ENCODE data around the gene IVL. TPM values are rescaled to one million over a fixed set of nuclear protein-coding genes. Genes with fewer than 3 reads are reported as not detected.

IVL gene
- not detected in 2 replicates for total RNA-seq (2014; rRNA removed; shearing (Covaris generic))

GRCh38 chr1:152907686-152908601, at the start of gene IVL:
IVL (plus strand) TSS chr1:152908546; CDS start chr1:152909798, 1,252 bp downstream.
- H3K4me3 ChIP-seq (ENCODE audit: insufficient read depth, low read depth, low read length), result no peak within 1 kb of the TSS
- no peaks in the 10 kb centered on the region for H3K36me3 ChIP-seq (replicated peaks; ENCODE audit: control insufficient read depth, insufficient read depth, low read length)
- DNase-seq, result no peak
- no peaks in the 10 kb centered on the region for H3K27me3 ChIP-seq (ENCODE audit: control insufficient read depth, insufficient read depth, low read length)

- no peak for DNase-seq
- no peaks in the 10 kb centered on the region for H3K36me3 ChIP-seq (replicated peaks; ENCODE audit: control insufficient read depth, insufficient read depth, low read length)
- H3K4me3 ChIP-seq (ENCODE audit: insufficient read depth, low read depth, low read length), result no peak within 1 kb of the TSS
- H3K27me3 ChIP-seq (ENCODE audit: control insufficient read depth, insufficient read depth, low read length), result no peaks in the 10 kb centered on the region
These were observed 48.6 kb upstream of the IVL start, which contains the start of gene LCE7A for GRCh38 chr1:152859696-152860095. LCE7A (plus strand) TSS chr1:152859996; CDS start chr1:152860698, 702 bp downstream.

GRCh38 chr1:152860129-152860528, 48.2 kb upstream of the IVL start:
- DNase-seq, result no peak
- Histone ChIP-seq H3K36me3 (replicated peaks; ENCODE audit: control insufficient read depth, insufficient read depth, low read length) (no peaks in the 10 kb centered on the region), H3K27me3 (ENCODE audit: control insufficient read depth, insufficient read depth, low read length) (no peaks in the 10 kb centered on the region), H3K4me3 (ENCODE audit: insufficient read depth, low read depth, low read length) (no peak overlapping the region)

- H3K27me3 ChIP-seq (ENCODE audit: control insufficient read depth, insufficient read depth, low read length), result no peaks in the 10 kb centered on the region
- no peak for DNase-seq
- H3K36me3 ChIP-seq (replicated peaks; ENCODE audit: control insufficient read depth, insufficient read depth, low read length), result no peaks in the 10 kb centered on the region
- no peak overlapping the region for H3K4me3 ChIP-seq (ENCODE audit: insufficient read depth, low read depth, low read length)
These were observed 47.0 kb upstream of the IVL start for GRCh38 chr1:152861374-152861773.

GRCh38 chr1:152864443-152864842, 43.9 kb upstream of the IVL start:
- no peak for DNase-seq

GRCh38 chr1:152866321-152866720, 42.0 kb upstream of the IVL start:
- Histone ChIP-seq H3K27me3 (ENCODE audit: control insufficient read depth, insufficient read depth, low read length) (no peaks in the 10 kb centered on the region), H3K36me3 (replicated peaks; ENCODE audit: control insufficient read depth, insufficient read depth, low read length) (no peaks in the 10 kb centered on the region), H3K4me3 (ENCODE audit: insufficient read depth, low read depth, low read length) (no peak overlapping the region)
- DNase-seq, result no peak

More at GRCh38 chr1:152864443-152864842, 43.9 kb upstream of the IVL start:
- H3K27me3 ChIP-seq (ENCODE audit: control insufficient read depth, insufficient read depth, low read length), result no peaks in the 10 kb centered on the region
- no peaks in the 10 kb centered on the region for H3K36me3 ChIP-seq (replicated peaks; ENCODE audit: control insufficient read depth, insufficient read depth, low read length)
- no peak overlapping the region for H3K4me3 ChIP-seq (ENCODE audit: insufficient read depth, low read depth, low read length)

- Histone ChIP-seq H3K27me3 (ENCODE audit: control insufficient read depth, insufficient read depth, low read length) (no peaks in the 10 kb centered on the region), H3K4me3 (ENCODE audit: insufficient read depth, low read depth, low read length) (no peak overlapping the region), H3K36me3 (replicated peaks; ENCODE audit: control insufficient read depth, insufficient read depth, low read length) (no peaks in the 10 kb centered on the region)
- DNase-seq, result peak; percentile 73
These were observed 38.4 kb upstream of the IVL start for GRCh38 chr1:152869808-152870419.

- no peaks in the 10 kb centered on the region for H3K27me3 ChIP-seq (ENCODE audit: control insufficient read depth, insufficient read depth, low read length)
- no peak overlapping the region for H3K4me3 ChIP-seq (ENCODE audit: insufficient read depth, low read depth, low read length)
- peak; percentile 52 for DNase-seq
- no peaks in the 10 kb centered on the region for H3K36me3 ChIP-seq (replicated peaks; ENCODE audit: control insufficient read depth, insufficient read depth, low read length)
These were observed 37.3 kb upstream of the IVL start for GRCh38 chr1:152870831-152871730.

- no peaks in the 10 kb centered on the region for H3K27me3 ChIP-seq (ENCODE audit: control insufficient read depth, insufficient read depth, low read length)
- no peaks in the 10 kb centered on the region for H3K36me3 ChIP-seq (replicated peaks; ENCODE audit: control insufficient read depth, insufficient read depth, low read length)
- no peak for DNase-seq
- H3K4me3 ChIP-seq (ENCODE audit: insufficient read depth, low read depth, low read length), result no peak overlapping the region
These were observed 36.6 kb upstream of the IVL start for GRCh38 chr1:152871731-152872126.

GRCh38 chr1:152873495-152873894, 34.9 kb upstream of the IVL start:
- no peaks in the 10 kb centered on the region for H3K27me3 ChIP-seq (ENCODE audit: control insufficient read depth, insufficient read depth, low read length)
- no peaks in the 10 kb centered on the region for H3K36me3 ChIP-seq (replicated peaks; ENCODE audit: control insufficient read depth, insufficient read depth, low read length)
- no peak for DNase-seq
- no peak overlapping the region for H3K4me3 ChIP-seq (ENCODE audit: insufficient read depth, low read depth, low read length)

- H3K4me3 ChIP-seq (ENCODE audit: insufficient read depth, low read depth, low read length), result no peak overlapping the region
These were observed 31.5 kb upstream of the IVL start for GRCh38 chr1:152876827-152877226.

GRCh38 chr1:152878042-152878441, 30.3 kb upstream of the IVL start, which contains the start of gene SMCP:
SMCP (plus strand) TSS chr1:152878322; CDS start chr1:152884423, 6,101 bp downstream.
- Histone ChIP-seq H3K27me3 (ENCODE audit: control insufficient read depth, insufficient read depth, low read length) (no peaks in the 10 kb centered on the region), H3K4me3 (ENCODE audit: insufficient read depth, low read depth, low read length) (no peak within 1 kb of the TSS)
- peak; percentile 50 for DNase-seq

More at GRCh38 chr1:152876827-152877226, 31.5 kb upstream of the IVL start:
- no peak for DNase-seq
- no peaks in the 10 kb centered on the region for H3K36me3 ChIP-seq (replicated peaks; ENCODE audit: control insufficient read depth, insufficient read depth, low read length)
- no peaks in the 10 kb centered on the region for H3K27me3 ChIP-seq (ENCODE audit: control insufficient read depth, insufficient read depth, low read length)

GRCh38 chr1:152879559-152880198, 28.7 kb upstream of the IVL start:
- H3K4me3 ChIP-seq (ENCODE audit: insufficient read depth, low read depth, low read length), result no peak overlapping the region
- H3K36me3 ChIP-seq (replicated peaks; ENCODE audit: control insufficient read depth, insufficient read depth, low read length), result no peaks in the 10 kb centered on the region
- no peak for DNase-seq
- H3K27me3 ChIP-seq (ENCODE audit: control insufficient read depth, insufficient read depth, low read length), result no peaks in the 10 kb centered on the region

More at GRCh38 chr1:152878042-152878441, 30.3 kb upstream of the IVL start, which contains the start of gene SMCP:
- H3K36me3 ChIP-seq (replicated peaks; ENCODE audit: control insufficient read depth, insufficient read depth, low read length), result no peaks in the 10 kb centered on the region

GRCh38 chr1:152880316-152880715, 28.0 kb upstream of the IVL start:
- no peaks in the 10 kb centered on the region for H3K27me3 ChIP-seq (ENCODE audit: control insufficient read depth, insufficient read depth, low read length)
- H3K36me3 ChIP-seq (replicated peaks; ENCODE audit: control insufficient read depth, insufficient read depth, low read length), result no peaks in the 10 kb centered on the region
- no peak for DNase-seq
- no peak overlapping the region for H3K4me3 ChIP-seq (ENCODE audit: insufficient read depth, low read depth, low read length)
